ENCODE measurements around the gene TNP1.

TNP1 gene

GRCh38 chr2:216833061-216833460, 26.8 kb downstream of the TNP1 start:
- DNase-seq = no peak

GRCh38 chr2:216830346-216830745, 29.5 kb downstream of the TNP1 start:
- DNase-seq = peak; percentile 28

- DNase-seq = peak; percentile 52
Observed at GRCh38 chr2:216829533-216829932, 30.3 kb downstream of the TNP1 start.

GRCh38 chr2:216827073-216827720, 32.7 kb downstream of the TNP1 start:
- DNase-seq = no peak

GRCh38 chr2:216822470-216822869, 37.4 kb downstream of the TNP1 start:
- no peak for DNase-seq

GRCh38 chr2:216820709-216821108, 39.2 kb downstream of the TNP1 start:
- DNase-seq = no peak

GRCh38 chr2:216819766-216820165, 40.1 kb downstream of the TNP1 start:
- DNase-seq = no peak

GRCh38 chr2:216819055-216819454, 40.8 kb downstream of the TNP1 start:
- no peak for DNase-seq

- no peak for DNase-seq
Observed at GRCh38 chr2:216810399-216811160, 49.3 kb downstream of the TNP1 start.
